HG02981 (cell line): ENCODE data around the gene SLC9A3.
"Not testable (repeated sequence)": the region's sequence is repeated elsewhere in the genome, so short reads cannot be mapped to it uniquely, and the experiment has no call there.

Experiments
- ATAC-seq: cut with Tn5 transposase; IDR thresholded peaks from one replicate; pipeline ENCODE4 v1.9.1; 2021; ENCODE audit warnings: mild to moderate bottlenecking, moderate library complexity; ENCODE audit not compliant: unreplicated experiment

The SLC9A3 gene

GRCh38 chr5:524234-524972, at the start of gene SLC9A3:
Gene SLC9A3 (minus strand): TSS chr5:524449.
- no peak for ATAC-seq

GRCh38 chr5:573976-574375, 49.7 kb upstream of the SLC9A3 start:
- no peak for ATAC-seq

- no peak for ATAC-seq
Measured at GRCh38 chr5:573206-573605, 49.0 kb upstream of the SLC9A3 start.

GRCh38 chr5:572398-573019, 48.3 kb upstream of the SLC9A3 start:
- ATAC-seq, result no peak

GRCh38 chr5:571791-572190, 47.5 kb upstream of the SLC9A3 start:
- no peak for ATAC-seq

- ATAC-seq, result no peak
Measured at GRCh38 chr5:570886-571285, 46.6 kb upstream of the SLC9A3 start.

- no peak for ATAC-seq
Measured at GRCh38 chr5:570446-570845, 46.2 kb upstream of the SLC9A3 start.

- no peak for ATAC-seq
Measured at GRCh38 chr5:569868-570361, 45.7 kb upstream of the SLC9A3 start.

- ATAC-seq, result no peak
Measured at GRCh38 chr5:569358-569867, 45.2 kb upstream of the SLC9A3 start.

- ATAC-seq, result no peak
Measured at GRCh38 chr5:568809-569208, 44.6 kb upstream of the SLC9A3 start.

GRCh38 chr5:568061-568781, 44.0 kb upstream of the SLC9A3 start:
- no peak for ATAC-seq

GRCh38 chr5:567664-568060, 43.4 kb upstream of the SLC9A3 start:
- ATAC-seq, result no peak

GRCh38 chr5:566636-567309, 42.5 kb upstream of the SLC9A3 start:
- ATAC-seq, result no peak

- no peak for ATAC-seq
Measured at GRCh38 chr5:565782-566440, 41.7 kb upstream of the SLC9A3 start.

GRCh38 chr5:561408-561807, 37.2 kb upstream of the SLC9A3 start:
- ATAC-seq, result no peak

- ATAC-seq, result no peak
Measured at GRCh38 chr5:560792-561166, 36.5 kb upstream of the SLC9A3 start.

GRCh38 chr5:558871-559503, 34.7 kb upstream of the SLC9A3 start:
- ATAC-seq, result no peak

GRCh38 chr5:558326-558725, 34.1 kb upstream of the SLC9A3 start:
- no peak for ATAC-seq

- ATAC-seq, result not testable (repeated sequence)
Measured at GRCh38 chr5:557917-558316, 33.7 kb upstream of the SLC9A3 start.

GRCh38 chr5:556909-557441, 32.7 kb upstream of the SLC9A3 start:
- no peak for ATAC-seq
